Measurements from ENCODE around the gene PMPCA. TPM values are rescaled to one million over a fixed set of nuclear protein-coding genes. Genes with fewer than 3 reads are reported as not detected.

Gene PMPCA
- total and polyA plus RNA-seq, 2 of the 13 experiments (the other 11 are each of a cell fraction or from before 2014, with no cell fraction given): 70.2 to 88.4 TPM

DNA sequence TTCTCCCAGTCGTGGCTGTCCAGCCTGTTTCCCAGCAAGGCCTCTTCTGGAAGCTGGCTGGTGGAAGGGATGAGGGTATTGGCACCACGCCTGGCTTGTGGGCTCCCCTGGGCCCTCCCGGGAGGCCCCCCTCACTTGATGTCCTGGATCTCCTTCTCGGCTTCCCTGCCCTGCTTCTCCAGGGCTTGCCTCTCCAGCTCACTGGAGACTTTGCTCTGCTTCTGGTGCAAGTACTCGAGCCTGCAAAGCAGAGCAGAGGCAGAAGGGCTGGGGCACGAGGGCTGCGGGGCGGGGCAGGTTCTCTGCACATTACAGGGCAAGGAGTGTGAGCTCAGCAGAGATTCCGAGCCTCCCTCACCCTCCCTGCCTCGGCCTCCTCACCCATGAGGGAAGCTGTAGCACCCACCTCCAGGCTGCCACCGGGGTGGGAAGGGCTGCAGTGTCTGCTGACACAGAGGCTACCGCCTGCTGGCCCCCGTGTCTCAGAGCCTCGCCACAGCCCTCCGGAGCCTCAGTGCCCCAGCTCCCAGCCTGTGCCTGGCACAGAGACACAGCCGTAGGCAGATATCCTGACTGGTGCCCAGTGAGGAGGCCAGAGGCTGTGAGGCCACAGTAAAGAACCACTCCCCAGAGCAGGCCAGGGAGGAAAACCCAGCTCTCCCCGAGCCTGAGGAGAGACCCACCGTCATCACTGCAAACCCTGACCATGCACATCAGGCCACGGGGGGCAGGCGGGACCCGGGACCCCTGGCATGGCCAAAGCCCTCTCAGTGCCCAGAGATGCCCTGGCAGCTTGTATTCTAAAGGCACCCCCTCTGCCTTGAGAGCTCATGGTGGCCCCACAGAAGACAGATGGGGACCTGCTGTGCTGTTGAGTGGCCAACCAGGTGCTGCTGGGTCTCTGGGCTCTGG is 17.7 kb upstream of the PMPCA start:
- in situ Hi-C loops (cut with HindIII; ENCODE audit: extremely low pct_ligation_motif_present, low pct_unique_long_range_greater_than_20kb): no loop called here
- CTCF ChIA-PET (ENCODE audit: low intra/inter-chr PET ratio, low total read pairs): no interaction called here

DNA sequence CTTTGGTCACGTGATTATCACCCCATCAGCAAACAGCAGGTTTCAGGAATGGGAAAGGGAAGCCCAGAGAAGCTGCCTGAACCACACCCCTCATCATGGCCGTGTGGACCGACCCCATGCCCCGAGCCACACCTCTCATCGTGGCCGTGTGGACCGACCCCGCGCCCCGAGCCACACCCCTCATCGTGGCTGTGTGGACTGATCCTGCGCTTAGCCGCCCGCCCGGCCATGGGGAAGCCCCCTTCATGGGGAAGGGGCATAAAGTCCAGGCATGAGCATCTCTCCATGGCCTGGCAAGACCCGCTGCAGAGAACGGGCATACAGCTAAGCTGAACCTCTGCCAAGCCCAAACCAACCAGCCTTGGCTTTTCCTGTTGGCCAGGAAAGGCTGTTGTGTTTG is 16.9 kb upstream of the PMPCA start:
- DNase-seq (ENCODE audit: low spot score) (no peak), FAIRE-seq (no peak), ATAC-seq (no peak)
- Histone ChIP-seq H3K4me2 (ENCODE audit: low read depth, low read length) (no peak overlapping the region), H3K9ac (ENCODE audit: insufficient read depth, low read depth, low read length) (no peak overlapping the region), H4K20me1 (ENCODE audit: insufficient read depth, low read length) (0 out of 2 replicates have a peak, but pooled peaks cover 2% of the 10 kb centered on the region), H3K36me3 (replicated peaks in 1 of 2; ENCODE audit: control insufficient read depth in 1 of 2, insufficient read depth in 2 of 2, low read length in 2 of 2) (peaks cover 28 to 67% of the 10 kb centered on the region in 2 experiments; a peak in 4 of 5 replicates), H3K27ac (ENCODE audit: extremely low read length, insufficient read depth, low read length) (no peak overlapping the region), H3K79me2 (ENCODE audit: insufficient read depth, low read length) (peaks cover 10% of the 10 kb centered on the region), H3K4me1 (ENCODE audit: insufficient read depth, low read length) (peaks cover 7% of the 10 kb centered on the region), H3K27me3 (ENCODE audit: control insufficient read depth in 1 of 2, insufficient read depth in 2 of 2, low read length in 2 of 2) (no peaks in the 10 kb centered on the region), H3K4me3 (replicated peaks in 1 of 3; ENCODE audit: insufficient read depth in 1 of 3, low read depth in 2 of 3, low read length in 3 of 3) (no peak overlapping the region), H2AFZ (ENCODE audit: low read length) (no peak overlapping the region), H3K9me3 (ENCODE audit: low read length) (no peaks in the 10 kb centered on the region)
- ChIA-PET POLR2A (interaction anchor here (1.3 kb wide), 1 partner anchor 16 kb away, joined by 3 read pairs; no protein-coding TSS in a partner anchor), CTCF (ENCODE audit: low intra/inter-chr PET ratio, low total read pairs) (no interaction called here)
- in situ Hi-C loops (cut with HindIII; ENCODE audit: extremely low pct_ligation_motif_present, low pct_unique_long_range_greater_than_20kb): no loop called here
- no TSS peak for BruUV-seq (replicated peaks)
- 100% methylated on average over 2 of the region's 17 CpGs for WGBS (ENCODE audit: low lambda C conversion rate)
- intact Hi-C loops (cut with micrococcal nuclease; ENCODE audit: unreplicated experiment): no loop called here
- TF ChIP-seq ZSCAN31 (CRISPR knock-in tag; IDR thresholded peaks at IDR 0.05; ENCODE audit: low read depth) (no peak), ZNF546 (CRISPR knock-in tag; conservative IDR thresholded peaks at IDR 0.05) (no peak), GABPB1 (CRISPR knock-in tag; IDR thresholded peaks at IDR 0.05) (no peak), MIER3 (CRISPR knock-in tag; IDR thresholded peaks at IDR 0.05; ENCODE audit: borderline replicate concordance) (no peak), ZBTB21 (CRISPR knock-in tag; IDR thresholded peaks at IDR 0.05) (no peak), NR2F1 (CRISPR knock-in tag; IDR thresholded peaks at IDR 0.05) (no peak), MATR3 (CRISPR knock-in tag; IDR thresholded peaks at IDR 0.05) (no peak)
- TF ChIP-seq, protein P1, sequence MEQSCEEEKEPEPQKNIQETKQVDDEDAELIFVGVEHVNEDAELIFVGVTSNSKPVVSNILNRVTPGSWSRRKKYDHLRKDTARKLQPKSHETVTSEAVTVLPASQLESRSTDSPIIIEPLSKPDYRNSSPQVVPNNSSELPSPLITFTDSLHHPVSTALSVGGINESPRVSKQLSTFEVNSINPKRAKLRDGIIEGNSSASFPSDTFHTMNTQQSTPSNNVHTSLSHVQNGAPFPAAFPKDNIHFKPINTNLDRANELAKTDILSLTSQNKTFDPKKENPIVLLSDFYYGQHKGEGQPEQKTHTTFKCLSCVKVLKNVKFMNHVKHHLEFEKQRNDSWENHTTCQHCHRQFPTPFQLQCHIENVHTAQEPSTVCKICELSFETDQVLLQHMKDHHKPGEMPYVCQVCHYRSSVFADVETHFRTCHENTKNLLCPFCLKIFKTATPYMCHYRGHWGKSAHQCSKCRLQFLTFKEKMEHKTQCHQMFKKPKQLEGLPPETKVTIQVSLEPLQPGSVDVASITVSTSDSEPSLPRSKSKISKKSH (CRISPR knock-in tag; IDR thresholded peaks at IDR 0.05; ENCODE audit: borderline replicate concordance): no peak
- TF ChIP-seq, protein P2, sequence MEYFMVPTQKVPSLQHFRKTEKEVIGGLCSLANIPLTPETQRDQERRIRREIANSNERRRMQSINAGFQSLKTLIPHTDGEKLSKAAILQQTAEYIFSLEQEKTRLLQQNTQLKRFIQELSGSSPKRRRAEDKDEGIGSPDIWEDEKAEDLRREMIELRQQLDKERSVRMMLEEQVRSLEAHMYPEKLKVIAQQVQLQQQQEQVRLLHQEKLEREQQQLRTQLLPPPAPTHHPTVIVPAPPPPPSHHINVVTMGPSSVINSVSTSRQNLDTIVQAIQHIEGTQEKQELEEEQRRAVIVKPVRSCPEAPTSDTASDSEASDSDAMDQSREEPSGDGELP (IDR thresholded peaks at IDR 0.05; ENCODE audit: borderline replicate concordance, low read depth): no peak
- TF ChIP-seq, protein P3, sequence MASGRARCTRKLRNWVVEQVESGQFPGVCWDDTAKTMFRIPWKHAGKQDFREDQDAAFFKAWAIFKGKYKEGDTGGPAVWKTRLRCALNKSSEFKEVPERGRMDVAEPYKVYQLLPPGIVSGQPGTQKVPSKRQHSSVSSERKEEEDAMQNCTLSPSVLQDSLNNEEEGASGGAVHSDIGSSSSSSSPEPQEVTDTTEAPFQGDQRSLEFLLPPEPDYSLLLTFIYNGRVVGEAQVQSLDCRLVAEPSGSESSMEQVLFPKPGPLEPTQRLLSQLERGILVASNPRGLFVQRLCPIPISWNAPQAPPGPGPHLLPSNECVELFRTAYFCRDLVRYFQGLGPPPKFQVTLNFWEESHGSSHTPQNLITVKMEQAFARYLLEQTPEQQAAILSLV (CRISPR knock-in tag; IDR thresholded peaks at IDR 0.05; ENCODE audit: borderline replicate concordance): no peak

More for the DNA sequence above, 17.7 kb upstream of the PMPCA start:
- H3K4me3 ChIP-seq (replicated peaks in 1 of 3; ENCODE audit: insufficient read depth in 1 of 3, low read depth in 2 of 3, low read length in 3 of 3): no peak overlapping the region
- peaks cover 29 to 70% of the 10 kb centered on the region in 2 experiments; a peak in 4 of 5 replicates for H3K36me3 ChIP-seq (replicated peaks in 1 of 2; ENCODE audit: control insufficient read depth in 1 of 2, insufficient read depth in 2 of 2, low read length in 2 of 2)
- 95% methylated on average over 6 of the region's 21 CpGs for WGBS (ENCODE audit: low lambda C conversion rate)
- no peaks in the 10 kb centered on the region for H3K27me3 ChIP-seq (ENCODE audit: control insufficient read depth in 1 of 2, insufficient read depth in 2 of 2, low read length in 2 of 2)
- no peak overlapping the region for H2AFZ ChIP-seq (ENCODE audit: low read length)
- no peak for FAIRE-seq
- H3K9me3 ChIP-seq (ENCODE audit: low read length): no peaks in the 10 kb centered on the region
- H3K4me2 ChIP-seq (ENCODE audit: low read depth, low read length): no peak overlapping the region
- ATAC-seq: no peak
- no peak for DNase-seq (ENCODE audit: low spot score)
- no peak overlapping the region for H3K27ac ChIP-seq (ENCODE audit: extremely low read length, insufficient read depth, low read length)
- BruUV-seq (replicated peaks): no TSS peak
- POLR2A ChIA-PET: no interaction called here
- intact Hi-C loops (cut with micrococcal nuclease; ENCODE audit: unreplicated experiment): no loop called here
- H3K4me1 ChIP-seq (ENCODE audit: insufficient read depth, low read length): no peaks in the 10 kb centered on the region; the same call in 1 of the 2 replicates
- TF ChIP-seq AGO2 (optimal IDR thresholded peaks at IDR 0.05; ENCODE audit: low read depth, low read length) (peak; percentile 38), ZFP36L2 (CRISPR knock-in tag; IDR thresholded peaks at IDR 0.05) (no peak)
- 0 out of 2 replicates have a peak, but pooled peaks cover 2% of the 10 kb centered on the region for H4K20me1 ChIP-seq (ENCODE audit: insufficient read depth, low read length)
- H3K79me2 ChIP-seq (ENCODE audit: insufficient read depth, low read length): peaks cover 2% of the 10 kb centered on the region
- no peak overlapping the region for H3K9ac ChIP-seq (ENCODE audit: insufficient read depth, low read depth, low read length)

Data from HepG2 (cell line).